22Rv1 (cell line): Measurements from ENCODE around the gene ANXA4.

ENCODE experiments used
- ZFX ChIP-seq: fragments of 450-650 bp; IDR thresholded peaks from 2 replicates; pipeline ENCODE4 v1.6.1; 2017; ENCODE audit warnings: antibody characterized with exemption, borderline replicate concordance
- TF ChIP-seq, protein P1 (sequence below): fragments of 450-650 bp; IDR thresholded peaks from 2 replicates; pipeline ENCODE4 v1.5.1; 2017; ENCODE audit warnings: mild to moderate bottlenecking

DNA sequence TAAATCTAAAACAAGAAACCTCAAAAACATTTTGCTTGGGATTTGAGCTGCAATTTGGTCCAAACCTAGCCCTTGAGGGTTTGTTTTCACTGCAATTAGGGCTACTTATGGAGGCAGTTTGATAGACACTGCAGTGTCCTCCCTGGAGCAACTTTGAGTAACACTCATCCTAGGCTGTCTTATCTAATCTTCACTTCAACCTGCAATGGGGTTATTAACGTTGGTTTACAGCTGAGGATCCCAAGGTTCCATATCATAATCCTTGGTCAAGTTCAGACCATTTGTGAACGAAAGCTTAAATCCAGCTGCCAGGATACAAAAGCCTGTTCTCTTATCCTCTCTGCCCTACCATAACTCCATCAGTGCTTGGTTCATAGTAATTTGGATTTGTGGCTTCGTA, 2.5 kb downstream of the ANXA4 start:
- TF ChIP-seq, protein P1, sequence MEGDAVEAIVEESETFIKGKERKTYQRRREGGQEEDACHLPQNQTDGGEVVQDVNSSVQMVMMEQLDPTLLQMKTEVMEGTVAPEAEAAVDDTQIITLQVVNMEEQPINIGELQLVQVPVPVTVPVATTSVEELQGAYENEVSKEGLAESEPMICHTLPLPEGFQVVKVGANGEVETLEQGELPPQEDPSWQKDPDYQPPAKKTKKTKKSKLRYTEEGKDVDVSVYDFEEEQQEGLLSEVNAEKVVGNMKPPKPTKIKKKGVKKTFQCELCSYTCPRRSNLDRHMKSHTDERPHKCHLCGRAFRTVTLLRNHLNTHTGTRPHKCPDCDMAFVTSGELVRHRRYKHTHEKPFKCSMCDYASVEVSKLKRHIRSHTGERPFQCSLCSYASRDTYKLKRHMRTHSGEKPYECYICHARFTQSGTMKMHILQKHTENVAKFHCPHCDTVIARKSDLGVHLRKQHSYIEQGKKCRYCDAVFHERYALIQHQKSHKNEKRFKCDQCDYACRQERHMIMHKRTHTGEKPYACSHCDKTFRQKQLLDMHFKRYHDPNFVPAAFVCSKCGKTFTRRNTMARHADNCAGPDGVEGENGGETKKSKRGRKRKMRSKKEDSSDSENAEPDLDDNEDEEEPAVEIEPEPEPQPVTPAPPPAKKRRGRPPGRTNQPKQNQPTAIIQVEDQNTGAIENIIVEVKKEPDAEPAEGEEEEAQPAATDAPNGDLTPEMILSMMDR: no peak
- no peak for TF ChIP-seq ZFX
